Stimulated activated CD4-positive, alpha-beta T cell treated with anti-CD3 and anti-CD28 coated beads, Interleukin-12 subunit alpha, Interleukin-12 subunit beta, amount 100 ng/mL, for 4 hours (primary cell): ENCODE measurements around the gene TRIP13.
"Not testable (repeated sequence)": the region's sequence is repeated elsewhere in the genome, so short reads cannot be mapped to it uniquely, and the experiment has no call there.

ENCODE experiments used
- DNase-seq: peaks from one replicate; pipeline ENCODE4 v3.0.0-alpha.2; 2020

TRIP13 gene

DNA sequence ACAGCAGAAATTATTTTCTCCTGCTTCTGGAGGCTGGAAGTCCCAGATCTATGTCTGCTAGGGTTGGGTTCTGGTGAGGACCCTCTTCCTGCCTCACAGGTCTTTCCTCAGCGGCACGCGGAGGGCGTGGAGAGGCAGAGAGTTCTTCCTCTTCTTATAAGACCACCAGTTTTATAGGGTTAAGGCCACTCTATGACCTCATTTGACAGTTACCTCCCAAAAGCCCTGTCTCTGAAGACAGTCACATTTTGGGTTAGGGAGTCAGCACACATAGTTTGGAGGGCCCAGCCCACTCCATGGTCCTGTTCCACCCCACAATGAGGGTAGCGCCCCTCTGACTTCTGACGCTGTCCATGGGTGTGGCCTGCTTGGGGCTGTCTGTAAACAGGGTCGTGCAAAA is 46.7 kb downstream of the TRIP13 start:
- no peak for DNase-seq

DNA sequence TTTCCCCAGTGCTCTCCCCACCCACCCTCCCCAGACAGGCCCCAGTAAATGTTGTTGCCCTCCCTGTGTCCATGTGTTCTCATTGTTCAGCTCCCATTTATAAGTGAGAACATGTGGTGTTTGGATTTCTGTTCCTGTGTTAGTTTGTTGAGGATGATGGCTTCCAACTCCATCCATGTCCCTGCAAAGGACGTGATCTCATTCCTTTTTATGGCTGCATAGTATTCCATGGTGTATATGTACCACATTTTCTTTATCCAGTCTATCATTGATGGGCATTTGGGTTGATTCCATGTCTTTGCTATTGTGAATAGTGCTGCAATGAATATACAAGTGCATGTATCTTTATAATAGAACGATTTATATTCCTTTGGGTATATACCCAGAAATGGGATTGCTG is 48.1 kb downstream of the TRIP13 start:
- not testable (repeated sequence) for DNase-seq

- DNase-seq = no peak
Observed at GRCh38 chr5:943201-943917, 50.7 kb downstream of the TRIP13 start.

DNA sequence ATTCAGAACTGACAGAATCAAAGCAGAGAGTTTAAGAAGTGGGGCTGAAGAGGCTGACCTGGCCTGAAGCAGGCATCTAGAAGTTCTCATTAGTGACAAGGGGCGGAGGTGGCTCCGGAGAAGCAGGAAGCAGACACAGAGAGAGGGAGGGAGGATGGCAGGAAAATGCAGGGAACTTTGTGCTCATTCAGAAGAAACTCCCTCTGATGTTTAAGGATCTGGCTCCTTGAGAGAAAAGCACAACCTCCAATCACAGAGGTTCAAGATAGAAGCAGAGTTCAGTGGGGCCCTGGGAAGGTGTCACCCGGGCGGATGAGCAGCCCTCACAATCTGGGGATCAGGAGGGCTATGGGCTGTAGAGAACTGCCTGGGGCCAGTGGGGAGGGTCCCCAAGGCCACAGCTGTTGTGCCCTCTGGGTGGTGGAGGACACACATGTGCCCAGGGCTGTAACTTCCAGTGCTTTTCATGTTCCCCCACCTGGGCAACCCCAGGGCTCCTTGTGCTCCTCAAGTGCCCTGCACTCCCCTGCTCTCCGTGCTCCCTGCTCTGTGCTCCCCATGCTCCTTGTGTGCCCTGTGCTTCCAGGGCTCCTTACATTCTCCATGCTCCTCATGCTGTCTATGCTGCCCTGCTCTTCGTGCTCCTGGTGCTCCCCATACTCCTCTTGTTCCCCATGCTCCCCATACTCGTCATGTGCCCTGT is 51.4 kb downstream of the TRIP13 start:
- no peak for DNase-seq

DNA sequence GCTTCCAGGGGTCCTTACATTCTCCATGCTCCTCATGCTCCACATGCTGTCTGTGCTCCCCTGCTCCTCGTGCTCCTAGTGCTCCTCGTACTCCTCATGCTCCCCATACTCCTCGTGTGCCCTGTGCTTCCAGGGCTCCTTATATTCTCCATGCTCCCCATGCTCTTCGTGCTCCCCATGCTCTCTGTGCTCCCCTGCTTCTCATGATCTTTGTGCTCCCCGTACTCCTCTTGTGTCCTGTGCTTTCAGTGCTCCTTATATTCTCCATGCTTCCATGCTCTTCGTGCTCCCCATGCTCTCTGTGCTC is 51.9 kb downstream of the TRIP13 start:
- no peak for DNase-seq

- DNase-seq = no peak
Observed at GRCh38 chr5:944992-945685, 52.5 kb downstream of the TRIP13 start.

- DNase-seq = no peak
Observed at GRCh38 chr5:945691-946551, 53.2 kb downstream of the TRIP13 start.

DNA sequence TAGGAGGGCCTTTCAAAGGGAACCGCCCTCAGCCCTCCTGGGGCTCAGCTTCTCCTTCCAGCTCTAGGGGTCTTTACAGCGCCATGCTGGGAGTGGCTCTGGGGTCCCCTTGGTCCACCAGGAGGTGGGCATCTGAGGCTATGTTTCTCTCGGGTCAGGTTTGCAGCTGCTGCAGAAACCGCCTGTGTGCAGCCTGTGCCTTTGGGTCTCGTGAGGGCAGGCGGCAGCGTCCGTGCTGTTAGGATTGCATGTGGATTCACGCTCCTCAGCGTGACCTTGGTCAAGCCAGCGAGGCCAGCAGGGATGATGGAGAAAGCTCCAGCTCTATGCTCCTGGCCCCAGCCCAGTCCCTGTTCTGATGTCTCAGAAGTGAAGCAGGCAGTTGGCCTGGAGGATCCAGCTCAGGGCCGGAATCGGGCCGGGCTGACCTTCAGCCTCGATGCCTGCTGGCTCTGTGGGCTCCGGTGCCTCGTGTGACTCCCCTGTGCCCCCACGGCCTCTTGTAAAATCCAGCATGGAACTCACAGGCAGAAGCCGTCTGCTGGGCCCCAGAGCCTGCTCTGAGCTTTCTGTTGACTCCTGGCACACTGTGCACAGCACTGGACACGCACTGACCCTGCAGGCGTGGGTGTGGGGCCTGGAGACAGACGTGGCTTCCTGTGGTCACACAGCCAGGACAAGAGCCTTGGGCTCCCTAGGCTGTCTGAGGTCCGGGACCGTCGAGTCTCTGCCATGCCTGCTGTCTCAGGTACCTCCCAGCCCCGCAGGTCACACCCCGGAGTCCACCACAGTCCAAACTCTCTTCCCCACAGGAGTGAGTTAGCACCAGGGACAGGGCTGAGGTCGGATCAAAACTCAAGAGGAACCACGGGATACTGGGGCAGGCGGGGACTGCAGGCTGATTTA is 54.3 kb downstream of the TRIP13 start:
- no peak for DNase-seq

DNA sequence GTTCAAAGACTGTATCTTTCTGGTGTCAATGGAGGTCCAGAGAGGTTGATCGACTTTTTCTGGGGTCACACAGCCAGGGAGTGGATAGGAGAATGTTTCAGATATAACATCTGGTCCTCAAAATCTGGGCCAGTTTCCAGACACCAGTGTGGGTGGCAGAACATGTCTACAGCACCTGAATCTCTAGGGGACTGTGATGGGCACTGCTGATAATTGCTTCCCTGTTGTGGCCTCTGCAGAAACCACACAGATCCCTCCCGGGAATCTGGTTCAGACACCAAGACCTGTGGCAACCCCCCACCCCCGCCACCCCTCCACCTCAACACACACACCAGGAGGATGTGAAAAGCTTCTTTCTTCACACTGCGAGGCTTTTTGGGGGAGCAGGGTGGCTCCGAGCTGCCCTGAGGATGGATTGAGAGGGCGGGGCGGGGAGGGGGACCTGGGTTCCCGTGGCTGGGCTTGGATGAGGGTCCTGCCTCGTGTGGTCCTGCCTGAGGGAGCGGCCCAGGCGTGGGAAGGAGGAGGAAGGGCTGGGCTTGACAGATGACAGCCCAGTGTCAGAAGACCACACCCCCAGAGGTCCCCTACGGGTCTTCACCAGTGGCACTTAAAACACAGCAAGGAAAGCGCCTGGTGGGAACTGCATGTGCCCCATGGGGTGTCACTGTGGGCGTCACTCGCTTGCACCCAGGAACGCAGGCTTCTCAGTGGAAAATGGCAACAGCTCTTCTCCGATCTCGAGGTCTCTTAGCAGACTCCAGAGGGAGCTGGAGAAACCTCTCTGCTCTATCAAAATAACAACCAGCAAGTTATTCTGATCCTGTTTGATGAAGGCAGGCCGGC is 55.2 kb downstream of the TRIP13 start:
- DNase-seq = no peak

DNA sequence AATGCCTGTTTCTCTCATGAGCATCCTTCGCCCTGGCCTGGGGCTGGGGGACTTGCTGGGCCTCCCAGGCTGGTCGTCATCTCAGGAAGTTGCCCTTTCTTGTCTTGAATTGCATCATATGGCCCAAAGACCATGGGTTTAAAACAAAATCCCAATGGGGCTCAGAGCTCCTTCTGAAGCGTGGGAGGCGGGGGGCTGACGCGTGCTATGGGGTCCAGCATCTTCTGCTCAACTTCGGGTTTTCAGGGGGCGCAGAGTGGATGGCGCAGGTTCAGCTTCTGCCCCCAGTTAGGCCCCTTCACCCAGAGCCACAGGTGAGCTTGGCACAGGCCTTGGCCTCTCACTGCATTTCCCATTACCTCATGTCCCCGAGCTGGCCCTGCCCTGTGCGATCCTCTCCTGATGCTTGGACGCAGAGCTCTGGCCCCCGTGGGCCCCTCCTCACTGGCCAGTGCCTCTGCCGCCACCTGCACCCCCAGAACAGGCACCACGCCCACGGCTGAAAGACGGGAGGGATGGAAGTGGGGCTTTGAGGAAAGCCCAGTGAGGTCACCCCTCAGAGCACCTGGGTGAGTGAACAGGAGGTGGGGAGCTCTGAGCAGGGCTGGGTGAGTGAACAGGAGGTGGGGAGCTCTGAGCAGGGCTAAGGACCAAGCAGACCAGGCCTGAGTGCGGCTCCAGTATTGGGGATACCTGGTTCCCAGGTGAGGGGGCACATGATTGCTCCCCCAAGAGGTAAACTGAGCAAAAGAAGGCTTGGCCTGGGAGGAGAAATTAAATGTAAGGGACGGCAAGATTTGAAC is 56.0 kb downstream of the TRIP13 start:
- DNase-seq = no peak

GRCh38 chr5:949275-949543 is 56.5 kb downstream of the TRIP13 start:
- DNase-seq = no peak

GRCh38 chr5:949815-950560 is 57.3 kb downstream of the TRIP13 start:
- no peak for DNase-seq

- DNase-seq = no peak
Observed at GRCh38 chr5:951940-952596, 59.4 kb downstream of the TRIP13 start.

GRCh38 chr5:952597-953271 is 60.0 kb downstream of the TRIP13 start:
- no peak for DNase-seq

GRCh38 chr5:953535-954449 is 61.1 kb downstream of the TRIP13 start:
- DNase-seq = no peak

GRCh38 chr5:955886-956761 is 63.4 kb downstream of the TRIP13 start:
- no peak for DNase-seq
